ENCODE data around the gene COX6B1.

The COX6B1 gene

GRCh38 chr19:35702223-35703012 lies 54.3 kb downstream of the COX6B1 start (continued):
- no peak for TF ChIP-seq ZNF202 (tag by site-specific recombination; IDR thresholded peaks at IDR 0.05; ENCODE audit: borderline replicate concordance)
- peak; percentile 75; the same call in 1 of the 2 replicates for TF ChIP-seq GLIS1 (tag by site-specific recombination; IDR thresholded peaks at IDR 0.05)
- TF ChIP-seq ZNF274 (IDR thresholded peaks at IDR 0.05; ENCODE audit: low read length), result no peak
- no peak for TF ChIP-seq ZNF274 (tag by site-specific recombination; IDR thresholded peaks at IDR 0.05; ENCODE audit: borderline replicate concordance)
- TF ChIP-seq ZNF677 (tag by site-specific recombination; IDR thresholded peaks at IDR 0.05), result no peak
- no peak for TF ChIP-seq ZNF223 (tag by site-specific recombination; IDR thresholded peaks at IDR 0.05)
- TF ChIP-seq PRDM10 (tag by site-specific recombination; IDR thresholded peaks at IDR 0.05), result peak; percentile 94
- peak; percentile 80 for TF ChIP-seq KLF10 (tag by site-specific recombination; IDR thresholded peaks at IDR 0.05)
- TF ChIP-seq ZNF629 (tag by site-specific recombination; IDR thresholded peaks at IDR 0.05), result peak; percentile 51
- TF ChIP-seq ZNF596 (tag by site-specific recombination; IDR thresholded peaks at IDR 0.05), result no peak
- peak; percentile 94 for TF ChIP-seq SP3 (tag by site-specific recombination; IDR thresholded peaks at IDR 0.05)
- TF ChIP-seq KLF7 (tag by site-specific recombination; IDR thresholded peaks at IDR 0.05; ENCODE audit: borderline replicate concordance), result 0 out of 2 replicates have a peak, but pooled peaks have one; percentile 1
- TF ChIP-seq KLF1 (tag by site-specific recombination; IDR thresholded peaks at IDR 0.05), result 0 out of 2 replicates have a peak, but pooled peaks have one; percentile 3

GRCh38 chr19:35703343-35703742 lies 55.2 kb downstream of the COX6B1 start:
- no peak overlapping the region for H3K27ac ChIP-seq (ENCODE audit: extremely low read depth, low read depth, low read length)
- TF ChIP-seq KLF10 (tag by site-specific recombination; IDR thresholded peaks at IDR 0.05) (peak; percentile 96), ZNF785 (tag by site-specific recombination; IDR thresholded peaks at IDR 0.05) (no peak), ZNF837 (tag by site-specific recombination; IDR thresholded peaks at IDR 0.05) (no peak), KLF17 (tag by site-specific recombination; IDR thresholded peaks at IDR 0.05) (no peak)
- H3K4me1 ChIP-seq (ENCODE audit: control insufficient read depth, insufficient read depth, low read length), result peaks cover 6% of the 10 kb centered on the region
- H3K4me3 ChIP-seq (ENCODE audit: low read depth, low read length), result no peak overlapping the region
- POLR2A ChIA-PET, result interaction anchor here (1.0 to 2.6 kb wide), 20 partner anchors 9 to 1668 kb away, joined by 3 to 38 read pairs (median 5); partner anchors contain the start of genes COX6B1, LIN37, PSENEN and U2AF1L4
- CTCF ChIA-PET, result interaction anchor here (0.6 to 5.7 kb wide), 14 partner anchors 9 to 576 kb away, joined by 3 to 46 read pairs (median 4); partner anchors contain the start of gene COX6B1
- H3K9me3 ChIP-seq (ENCODE audit: control insufficient read depth, insufficient read depth, low read depth, low read length), result no peaks in the 10 kb centered on the region
- no peaks in the 10 kb centered on the region; a peak in 1 of 3 replicates for H3K36me3 ChIP-seq (ENCODE audit: control insufficient read depth in 2 of 2, insufficient read depth in 1 of 2, low read length in 2 of 2)

- ChIA-PET POLR2A (interaction anchor here (1.4 kb wide), 1 partner anchor 9 kb away, joined by 3 read pairs; no protein-coding TSS in a partner anchor), CTCF (interaction anchor here (0.6 to 5.7 kb wide), 7 partner anchors 8 to 416 kb away, joined by 3 to 46 read pairs (median 4); no protein-coding TSS in a partner anchor)
- H3K9me3 ChIP-seq (ENCODE audit: control insufficient read depth, insufficient read depth, low read depth, low read length), result no peaks in the 10 kb centered on the region
- no peak within 1 kb of the TSS for H3K27ac ChIP-seq (ENCODE audit: extremely low read depth, low read depth, low read length)
- TF ChIP-seq REST (tag by site-specific recombination; IDR thresholded peaks at IDR 0.05), result peak; percentile 98
- no peak for TF ChIP-seq ZNF398 (tag by site-specific recombination; IDR thresholded peaks at IDR 0.05)
- H3K36me3 ChIP-seq (ENCODE audit: control insufficient read depth in 2 of 2, insufficient read depth in 1 of 2, low read length in 2 of 2), result no peaks in the 10 kb centered on the region; a peak in 1 of 3 replicates
- H3K4me1 ChIP-seq (ENCODE audit: control insufficient read depth, insufficient read depth, low read length), result peaks cover 6% of the 10 kb centered on the region
- no peak within 1 kb of the TSS for H3K4me3 ChIP-seq (ENCODE audit: low read depth, low read length)
Measured at GRCh38 chr19:35704218-35704617, 56.1 kb downstream of the COX6B1 start, which contains the start of gene ZBTB32. Gene ZBTB32, plus strand, starts transcription at chr19:35704558. Its CDS starts 10,069 bp downstream, at chr19:35714627.

All from HEK293 (cell line).